GM23338 (cell line): Measurements from ENCODE around the gene SPINK5. TPM values are rescaled to one million over a fixed set of nuclear protein-coding genes. Genes with fewer than 3 reads are reported as not detected.

Experiments
- ATAC-seq: fragments of 200-7000 bp; cut with Tn5 transposase; 3 replicates; pipeline ENCODE4 v1.9.1; 2020
- DNase-seq: peaks from one replicate; pipeline ENCODE4 v3.0.0-alpha.2; 2015; ENCODE audit warnings: low spot score
- H2AFZ ChIP-seq: fragments of 200-600 bp; sonication (generic); 2 replicates; pipeline ENCODE4 v1.8.0; 2016; ENCODE audit warnings: antibody characterized with exemption, mild to moderate bottlenecking, moderate library complexity
- H3F3A ChIP-seq: fragments of 200-600 bp; sonication (generic); replicated peaks from 2 replicates; pipeline ENCODE4 v1.8.0; 2017; ENCODE audit warnings: antibody characterized with exemption, mixed run types, low read depth
- H3K27ac ChIP-seq: fragments of 200-600 bp; sonication (generic); 2 replicates; pipeline ENCODE4 v1.6.1; 2016; ENCODE audit warnings: low read depth
- H3K27me3 ChIP-seq: fragments of 200-600 bp; sonication (generic); 2 replicates; pipeline ENCODE4 v1.8.0; 2016; ENCODE audit warnings: mild to moderate bottlenecking, mixed run types, moderate library complexity; ENCODE audit not compliant: insufficient read depth
- H3K36me3 ChIP-seq: fragments of 200-600 bp; sonication (generic); 2 replicates; pipeline ENCODE4 v1.8.0; 2016; ENCODE audit warnings: mild to moderate bottlenecking; ENCODE audit not compliant: insufficient read depth
- H3K4me1 ChIP-seq: fragments of 200-600 bp; sonication (generic); 2 replicates; pipeline ENCODE4 v1.8.0; 2016; ENCODE audit warnings: mild to moderate bottlenecking, moderate library complexity; ENCODE audit not compliant: insufficient read depth
- H3K4me2 ChIP-seq: fragments of 200-600 bp; sonication (generic); 2 replicates; pipeline ENCODE4 v1.7.1; 2017; ENCODE audit warnings: mixed run types
- H3K4me3 ChIP-seq: fragments of 200-600 bp; sonication (generic); 2 replicates; pipeline ENCODE4 v1.6.1; 2016; ENCODE audit warnings: mixed run types
- H3K79me2 ChIP-seq: fragments of 200-600 bp; sonication (generic); replicated peaks from 2 replicates; pipeline ENCODE4 v1.8.0; 2017; ENCODE audit warnings: mild to moderate bottlenecking; ENCODE audit not compliant: insufficient read depth
- H3K9me2 ChIP-seq: fragments of 200-600 bp; sonication (generic); 2 replicates; pipeline ENCODE4 v1.8.0; 2017; ENCODE audit not compliant: insufficient read depth
- H4K20me1 ChIP-seq: fragments of 200-600 bp; sonication (generic); replicated peaks from 2 replicates; pipeline ENCODE4 v1.8.0; 2017; ENCODE audit warnings: mild to moderate bottlenecking; ENCODE audit not compliant: insufficient read depth
- H3K27ac Mint-ChIP-seq: 2 replicates; pipeline ENCODE4 v1.8.0; 2020; ENCODE audit warnings: inconsistent platforms, mild to moderate bottlenecking, moderate library complexity, mixed read lengths
- H3K27me3 Mint-ChIP-seq: 3 replicates; pipeline ENCODE4 v1.8.0; 2022; ENCODE audit warnings: low read depth, mild to moderate bottlenecking, moderate library complexity, mixed read lengths, inconsistent platforms; ENCODE audit not compliant: insufficient read depth, poor library complexity
- H3K36me3 Mint-ChIP-seq: 3 replicates; pipeline ENCODE4 v1.8.0; 2021; ENCODE audit warnings: low read depth, mild to moderate bottlenecking, inconsistent platforms, moderate library complexity, mixed read lengths
- H3K4me1 Mint-ChIP-seq: 3 replicates; pipeline ENCODE4 v1.8.0; 2020; ENCODE audit warnings: mild to moderate bottlenecking, inconsistent platforms, mixed read lengths
- H3K4me3 Mint-ChIP-seq: 3 replicates; pipeline ENCODE4 v1.8.0; 2021; ENCODE audit warnings: moderate library complexity, mild to moderate bottlenecking, inconsistent platforms, mixed read lengths
- H3K9me3 Mint-ChIP-seq: 3 replicates; pipeline ENCODE4 v1.8.0; 2020; ENCODE audit warnings: moderate library complexity, mild to moderate bottlenecking, inconsistent platforms, mixed read lengths
- CTCF ChIP-seq, 2 experiments: fragments of 200-600 bp in 1 of 2; sonication (generic) in 1 of 2; conservative IDR thresholded peaks; 2 replicates each; pipeline versions ENCODE4 v1.5.1 to v1.6.1; 2016 to 2017; ENCODE audit warnings: antibody characterized with exemption in 2 of 2, low read depth in 2 of 2, mild to moderate bottlenecking in 2 of 2, moderate library complexity in 1 of 2
- POLR2AphosphoS5 ChIP-seq: IDR thresholded peaks from 2 replicates; pipeline ENCODE4 v1.6.1; 2016; ENCODE audit warnings: antibody characterized with exemption, low read depth
- STAT1 ChIP-seq: IDR thresholded peaks from one replicate; pipeline ENCODE4 v1.6.1; 2016; ENCODE audit warnings: antibody characterized with exemption; ENCODE audit not compliant: unreplicated experiment
- ZNF114 ChIP-seq: fragments of 250-450 bp; sonication (Bioruptor Pico); IDR thresholded peaks from 2 replicates; pipeline ENCODE4 v1.5.0; 2020; ENCODE audit warnings: mild to moderate bottlenecking, moderate library complexity
- ZNF462 ChIP-seq: fragments of 250-450 bp; sonication (Bioruptor Pico); IDR thresholded peaks from 2 replicates; pipeline ENCODE4 v1.5.0; 2020; ENCODE audit warnings: mild to moderate bottlenecking, moderate library complexity
- polyA plus RNA-seq: library from polyadenylated mRNA; unstranded; fragments of >200 nt; fragmentation: Nextera tagmentation; extraction: Ambion mirVana; gene quantifications from 2 replicates; pipeline ENCODE4 v1.2.1, GENCODE V29; 2016
- total RNA-seq: library from RNA; depleted of rRNA; stranded (reverse); fragments of >200 nt; shearing (Covaris generic); gene quantifications from 2 replicates; pipeline ENCODE4 v1.2.3, GENCODE V29; 2014

Gene SPINK5
- total and polyA plus RNA-seq, 2 experiments from 2014 or later, result 4.5 to 8.8 TPM

GRCh38 chr5:148090146-148090772 lies 26.5 kb downstream of the SPINK5 start (continued):
- TF ChIP-seq ZNF462 (CRISPR knock-in tag), result no peak
- no peak for TF ChIP-seq STAT1
- no peak for TF ChIP-seq ZNF114
- TF ChIP-seq CTCF (conservative IDR thresholded peaks at IDR 0.05; ENCODE audit: low read depth in 2 of 2), result no peak
- TF ChIP-seq POLR2AphosphoS5, result no peak

- Mint-ChIP-seq H3K27ac (no peak overlapping the region), H3K9me3 (no peaks in the 10 kb centered on the region), H3K4me1 (peaks cover 7% of the 10 kb centered on the region), H3K27me3 (no peaks in the 10 kb centered on the region), H3K36me3 (no peaks in the 10 kb centered on the region), H3K4me3 (no peak overlapping the region)
- H3F3A ChIP-seq, result no peaks in the 10 kb centered on the region
- H3K4me2 ChIP-seq, result no peak overlapping the region
- no peak for TF ChIP-seq ZNF462 (CRISPR knock-in tag)
- H3K36me3 ChIP-seq, result no peaks in the 10 kb centered on the region
- no peaks in the 10 kb centered on the region for H3K9me2 ChIP-seq
- no peaks in the 10 kb centered on the region for H3K27me3 ChIP-seq
- no peaks in the 10 kb centered on the region for H3K79me2 ChIP-seq
- peaks cover 4% of the 10 kb centered on the region; the same call in 1 of the 2 replicates for H3K4me1 ChIP-seq
- H3K27ac ChIP-seq, result no peak overlapping the region
- ATAC-seq (no peak), DNase-seq (no peak)
- H4K20me1 ChIP-seq, result no peaks in the 10 kb centered on the region
- no peak overlapping the region for H3K4me3 ChIP-seq
- no peak overlapping the region for H2AFZ ChIP-seq
These were observed 27.0 kb downstream of the SPINK5 start for GRCh38 chr5:148090773-148091250.
